Measurements from ENCODE around the gene LDLRAD4.

DNA sequence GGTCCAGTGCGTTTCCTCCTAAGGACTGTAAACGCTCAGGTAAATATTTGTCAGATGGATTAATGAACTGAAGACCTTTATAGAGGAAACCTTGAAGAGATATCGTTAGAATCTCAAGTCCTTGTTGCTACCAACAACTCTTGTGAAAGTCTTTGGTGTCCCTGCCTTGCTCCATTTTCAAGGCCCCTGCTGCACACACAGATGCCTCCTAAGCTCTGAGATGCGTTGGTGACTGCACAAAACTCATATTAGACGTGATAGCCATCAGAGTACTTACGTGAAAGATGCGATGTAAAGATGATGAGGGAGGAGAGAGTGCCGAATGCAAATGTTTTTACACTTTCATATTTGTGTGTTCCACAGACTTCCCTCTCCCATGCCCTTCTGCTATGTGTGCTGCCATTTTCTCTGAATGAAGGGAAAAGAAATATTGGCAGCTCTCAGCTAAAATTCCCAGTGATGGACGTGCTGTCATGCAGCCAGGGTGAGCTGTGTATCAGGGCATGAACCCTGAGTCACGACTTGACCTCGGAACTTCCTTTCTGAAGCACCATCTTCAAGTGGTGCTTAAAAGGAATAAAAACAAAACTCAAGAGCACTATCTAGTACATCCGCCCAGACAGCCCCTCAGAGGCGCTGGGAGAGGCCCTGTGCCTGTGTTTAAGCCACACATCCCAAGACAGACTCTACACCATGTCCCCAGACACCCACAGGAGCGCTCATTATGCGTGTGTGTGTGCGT is 390.4 kb downstream of the LDLRAD4 start:
- TF ChIP-seq, protein P1, sequence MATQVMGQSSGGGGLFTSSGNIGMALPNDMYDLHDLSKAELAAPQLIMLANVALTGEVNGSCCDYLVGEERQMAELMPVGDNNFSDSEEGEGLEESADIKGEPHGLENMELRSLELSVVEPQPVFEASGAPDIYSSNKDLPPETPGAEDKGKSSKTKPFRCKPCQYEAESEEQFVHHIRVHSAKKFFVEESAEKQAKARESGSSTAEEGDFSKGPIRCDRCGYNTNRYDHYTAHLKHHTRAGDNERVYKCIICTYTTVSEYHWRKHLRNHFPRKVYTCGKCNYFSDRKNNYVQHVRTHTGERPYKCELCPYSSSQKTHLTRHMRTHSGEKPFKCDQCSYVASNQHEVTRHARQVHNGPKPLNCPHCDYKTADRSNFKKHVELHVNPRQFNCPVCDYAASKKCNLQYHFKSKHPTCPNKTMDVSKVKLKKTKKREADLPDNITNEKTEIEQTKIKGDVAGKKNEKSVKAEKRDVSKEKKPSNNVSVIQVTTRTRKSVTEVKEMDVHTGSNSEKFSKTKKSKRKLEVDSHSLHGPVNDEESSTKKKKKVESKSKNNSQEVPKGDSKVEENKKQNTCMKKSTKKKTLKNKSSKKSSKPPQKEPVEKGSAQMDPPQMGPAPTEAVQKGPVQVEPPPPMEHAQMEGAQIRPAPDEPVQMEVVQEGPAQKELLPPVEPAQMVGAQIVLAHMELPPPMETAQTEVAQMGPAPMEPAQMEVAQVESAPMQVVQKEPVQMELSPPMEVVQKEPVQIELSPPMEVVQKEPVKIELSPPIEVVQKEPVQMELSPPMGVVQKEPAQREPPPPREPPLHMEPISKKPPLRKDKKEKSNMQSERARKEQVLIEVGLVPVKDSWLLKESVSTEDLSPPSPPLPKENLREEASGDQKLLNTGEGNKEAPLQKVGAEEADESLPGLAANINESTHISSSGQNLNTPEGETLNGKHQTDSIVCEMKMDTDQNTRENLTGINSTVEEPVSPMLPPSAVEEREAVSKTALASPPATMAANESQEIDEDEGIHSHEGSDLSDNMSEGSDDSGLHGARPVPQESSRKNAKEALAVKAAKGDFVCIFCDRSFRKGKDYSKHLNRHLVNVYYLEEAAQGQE (IDR thresholded peaks at IDR 0.05; ENCODE audit: low read depth): no peak
- TF ChIP-seq EP300 (IDR thresholded peaks at IDR 0.05; ENCODE audit: borderline replicate concordance) (no peak), EGR1 (IDR thresholded peaks at IDR 0.05) (no peak)
- TF ChIP-seq, protein P2, sequence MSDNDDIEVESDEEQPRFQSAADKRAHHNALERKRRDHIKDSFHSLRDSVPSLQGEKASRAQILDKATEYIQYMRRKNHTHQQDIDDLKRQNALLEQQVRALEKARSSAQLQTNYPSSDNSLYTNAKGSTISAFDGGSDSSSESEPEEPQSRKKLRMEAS (IDR thresholded peaks at IDR 0.05): no peak
